KMS-11 (cell line): ENCODE results near the gene ANGPT4.
"Not testable (repeated sequence)": the region's sequence is repeated elsewhere in the genome, so short reads cannot be mapped to it uniquely, and the experiment has no call there.

Experiments
- H2AFZ ChIP-seq: fragments of 200-600 bp; sonication (generic); 2 replicates; pipeline ENCODE4 v1.6.1; 2016; ENCODE audit warnings: antibody characterized with exemption, mixed run types, low read depth
- H3K27ac ChIP-seq: fragments of 200-600 bp; sonication (generic); 2 replicates; pipeline ENCODE4 v1.6.1; 2016; ENCODE audit warnings: mild to moderate bottlenecking, mixed run types
- H3K27me3 ChIP-seq: fragments of 200-600 bp; sonication (generic); 2 replicates; pipeline ENCODE4 v1.6.1; 2017; ENCODE audit warnings: mild to moderate bottlenecking, low read depth, mixed run types, moderate library complexity; ENCODE audit not compliant: insufficient read depth
- H3K36me3 ChIP-seq: fragments of 200-600 bp; sonication (generic); 2 replicates; pipeline ENCODE4 v1.6.1; 2017; ENCODE audit warnings: mild to moderate bottlenecking, mixed run types; ENCODE audit not compliant: insufficient read depth
- H3K4me1 ChIP-seq: fragments of 200-600 bp; sonication (generic); 2 replicates; pipeline ENCODE4 v1.6.1; 2016; ENCODE audit warnings: mild to moderate bottlenecking, low read depth, mixed run types; ENCODE audit not compliant: poor library complexity, severe bottlenecking
- H3K4me2 ChIP-seq: fragments of 200-600 bp; sonication (generic); 2 replicates; pipeline ENCODE4 v1.7.0; 2016; ENCODE audit warnings: mild to moderate bottlenecking, mixed run types
- H3K4me3 ChIP-seq: fragments of 200-600 bp; sonication (generic); IDR thresholded peaks from 2 replicates; pipeline ENCODE4 v1.6.1; 2017; ENCODE audit warnings: low read depth, low read length, mixed read lengths; ENCODE audit not compliant: insufficient read depth
- H3K79me2 ChIP-seq: fragments of 200-600 bp; sonication (generic); 2 replicates; pipeline ENCODE4 v1.6.1; 2016; ENCODE audit warnings: low read depth, mixed run types; ENCODE audit not compliant: insufficient read depth
- H3K9ac ChIP-seq: fragments of 200-600 bp; sonication (generic); 2 replicates; pipeline ENCODE4 v1.6.1; 2016; ENCODE audit warnings: mild to moderate bottlenecking, mixed run types
- H4K20me1 ChIP-seq: fragments of 200-600 bp; sonication (generic); 2 replicates; pipeline ENCODE4 v1.6.1; 2016; ENCODE audit warnings: mild to moderate bottlenecking, mixed run types; ENCODE audit not compliant: insufficient read depth
- TF ChIP-seq, protein P1 (sequence below): fragments of 200-600 bp; sonication (generic); conservative IDR thresholded peaks from 2 replicates; pipeline ENCODE4 v1.6.1; 2017; ENCODE audit warnings: low read depth, mild to moderate bottlenecking, antibody characterized with exemption, low read length, moderate library complexity, mixed read lengths

Gene ANGPT4

DNA sequence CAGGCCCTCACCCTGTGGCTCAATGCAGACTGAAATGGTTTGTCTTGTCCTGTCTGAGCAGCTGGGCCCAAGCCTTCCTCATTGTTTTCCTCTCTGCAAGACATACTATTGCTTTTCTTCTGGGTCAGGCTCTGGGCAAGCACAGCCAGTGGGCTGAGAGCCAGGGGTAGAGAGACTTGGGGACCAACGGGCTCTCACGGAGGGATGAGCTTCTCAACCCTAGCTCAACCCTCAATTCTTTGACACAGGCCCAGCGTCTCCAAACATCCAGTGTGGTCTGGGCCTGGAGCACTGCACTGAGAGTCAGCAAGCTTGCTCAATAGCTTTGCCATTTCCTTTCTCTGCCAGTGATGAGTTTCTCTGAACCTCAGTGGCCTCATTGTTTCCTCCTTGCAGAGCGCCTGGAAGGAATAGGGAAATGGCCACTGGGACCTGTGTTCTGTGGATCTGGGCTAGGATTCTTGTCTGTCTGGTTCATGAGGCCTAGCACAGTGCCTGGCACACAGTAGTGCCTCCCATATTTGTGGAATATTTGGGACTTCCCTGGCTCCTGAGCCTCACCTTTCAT lies 9.3 kb downstream of the ANGPT4 start:
- H3K4me1 ChIP-seq = no peaks in the 10 kb centered on the region

DNA sequence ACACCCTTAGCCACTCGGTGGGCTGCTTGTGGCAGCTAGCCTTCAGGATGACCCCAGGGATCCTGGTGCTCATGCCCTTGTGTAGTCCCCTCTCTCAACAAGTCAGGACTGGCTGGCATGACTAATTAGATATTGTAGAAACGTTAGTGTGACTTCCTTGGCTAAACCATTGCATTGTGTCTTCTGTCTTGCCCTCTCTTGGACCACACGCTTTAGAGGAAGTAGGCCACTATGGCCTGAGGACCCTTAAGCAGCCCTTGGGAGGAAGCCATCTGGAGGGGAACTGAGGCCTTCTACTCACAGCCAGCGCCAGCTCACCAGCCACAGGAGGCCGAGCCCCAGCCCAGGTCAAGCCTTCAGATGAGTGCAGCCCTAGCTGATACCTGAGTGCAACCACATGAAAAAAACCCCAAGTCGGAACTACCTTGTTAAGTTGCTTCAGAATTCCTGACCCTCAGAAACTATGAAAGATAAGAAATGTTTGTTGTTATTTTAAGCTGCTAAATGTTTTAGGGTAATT lies 10.1 kb downstream of the ANGPT4 start:
- H3K36me3 ChIP-seq = no peaks in the 10 kb centered on the region
- no peak overlapping the region for H3K27ac ChIP-seq
- TF ChIP-seq, protein P1, sequence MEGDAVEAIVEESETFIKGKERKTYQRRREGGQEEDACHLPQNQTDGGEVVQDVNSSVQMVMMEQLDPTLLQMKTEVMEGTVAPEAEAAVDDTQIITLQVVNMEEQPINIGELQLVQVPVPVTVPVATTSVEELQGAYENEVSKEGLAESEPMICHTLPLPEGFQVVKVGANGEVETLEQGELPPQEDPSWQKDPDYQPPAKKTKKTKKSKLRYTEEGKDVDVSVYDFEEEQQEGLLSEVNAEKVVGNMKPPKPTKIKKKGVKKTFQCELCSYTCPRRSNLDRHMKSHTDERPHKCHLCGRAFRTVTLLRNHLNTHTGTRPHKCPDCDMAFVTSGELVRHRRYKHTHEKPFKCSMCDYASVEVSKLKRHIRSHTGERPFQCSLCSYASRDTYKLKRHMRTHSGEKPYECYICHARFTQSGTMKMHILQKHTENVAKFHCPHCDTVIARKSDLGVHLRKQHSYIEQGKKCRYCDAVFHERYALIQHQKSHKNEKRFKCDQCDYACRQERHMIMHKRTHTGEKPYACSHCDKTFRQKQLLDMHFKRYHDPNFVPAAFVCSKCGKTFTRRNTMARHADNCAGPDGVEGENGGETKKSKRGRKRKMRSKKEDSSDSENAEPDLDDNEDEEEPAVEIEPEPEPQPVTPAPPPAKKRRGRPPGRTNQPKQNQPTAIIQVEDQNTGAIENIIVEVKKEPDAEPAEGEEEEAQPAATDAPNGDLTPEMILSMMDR = no peak
- no peaks in the 10 kb centered on the region for H3K4me1 ChIP-seq
- no peak overlapping the region for H3K4me3 ChIP-seq
- H3K79me2 ChIP-seq = no peaks in the 10 kb centered on the region
- no peak overlapping the region for H3K9ac ChIP-seq
- no peaks in the 10 kb centered on the region for H4K20me1 ChIP-seq
- no peak overlapping the region for H3K4me2 ChIP-seq
- no peak overlapping the region for H2AFZ ChIP-seq
- H3K27me3 ChIP-seq = no peaks in the 10 kb centered on the region

More for the DNA sequence above, 9.3 kb downstream of the ANGPT4 start:
- TF ChIP-seq, protein P1 = no peak
- Histone ChIP-seq H4K20me1 (no peaks in the 10 kb centered on the region), H3K79me2 (no peaks in the 10 kb centered on the region), H3K36me3 (no peaks in the 10 kb centered on the region), H2AFZ (no peak overlapping the region), H3K27me3 (no peaks in the 10 kb centered on the region), H3K27ac (no peak overlapping the region), H3K4me2 (no peak overlapping the region), H3K4me3 (no peak overlapping the region), H3K9ac (no peak overlapping the region)

DNA sequence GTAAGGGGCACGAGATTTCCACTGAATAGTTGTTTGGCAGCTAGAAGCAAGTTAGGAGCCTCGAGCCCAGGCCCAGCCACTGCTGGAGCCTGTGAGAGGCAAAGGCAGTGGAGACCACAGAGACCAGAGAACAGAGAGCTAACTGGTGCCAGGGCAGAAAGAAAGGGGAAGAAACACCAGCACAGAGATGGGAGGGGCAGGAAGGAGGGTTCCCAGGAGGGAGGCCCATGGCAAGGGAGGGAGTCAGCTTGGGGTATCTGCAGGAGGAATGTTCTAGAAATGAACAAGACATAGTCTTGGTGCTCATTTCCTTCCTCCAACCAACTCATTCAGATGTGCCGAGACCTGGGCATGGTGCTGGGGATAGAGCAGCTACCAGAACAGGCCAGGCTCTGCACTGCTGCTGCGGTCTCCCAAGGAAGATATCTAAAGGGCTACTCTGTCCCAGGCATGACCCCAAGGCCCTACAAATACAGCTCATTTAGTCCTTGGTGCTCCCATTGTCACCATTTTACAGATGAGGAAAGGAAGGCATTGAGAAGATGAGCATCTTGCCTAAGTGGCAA lies 10.7 kb downstream of the ANGPT4 start:
- no peaks in the 10 kb centered on the region for H3K79me2 ChIP-seq
- no peaks in the 10 kb centered on the region for H3K27me3 ChIP-seq
- TF ChIP-seq, protein P1 = no peak
- H2AFZ ChIP-seq = no peak overlapping the region
- H3K36me3 ChIP-seq = no peaks in the 10 kb centered on the region
- no peak overlapping the region for H3K9ac ChIP-seq
- no peaks in the 10 kb centered on the region for H3K4me1 ChIP-seq
- no peak overlapping the region for H3K27ac ChIP-seq
- no peaks in the 10 kb centered on the region for H4K20me1 ChIP-seq
- no peak overlapping the region for H3K4me3 ChIP-seq
- H3K4me2 ChIP-seq = no peak overlapping the region

- Histone ChIP-seq H3K36me3 (no peaks in the 10 kb centered on the region), H3K4me1 (no peaks in the 10 kb centered on the region), H4K20me1 (no peaks in the 10 kb centered on the region), H3K4me2 (no peak overlapping the region), H3K27ac (no peak overlapping the region), H3K4me3 (no peak overlapping the region), H2AFZ (no peak overlapping the region), H3K79me2 (no peaks in the 10 kb centered on the region), H3K27me3 (no peaks in the 10 kb centered on the region), H3K9ac (no peak overlapping the region)
- TF ChIP-seq, protein P1 = no peak
Measured at GRCh38 chr20:904039-904545, 12.0 kb downstream of the ANGPT4 start.

DNA sequence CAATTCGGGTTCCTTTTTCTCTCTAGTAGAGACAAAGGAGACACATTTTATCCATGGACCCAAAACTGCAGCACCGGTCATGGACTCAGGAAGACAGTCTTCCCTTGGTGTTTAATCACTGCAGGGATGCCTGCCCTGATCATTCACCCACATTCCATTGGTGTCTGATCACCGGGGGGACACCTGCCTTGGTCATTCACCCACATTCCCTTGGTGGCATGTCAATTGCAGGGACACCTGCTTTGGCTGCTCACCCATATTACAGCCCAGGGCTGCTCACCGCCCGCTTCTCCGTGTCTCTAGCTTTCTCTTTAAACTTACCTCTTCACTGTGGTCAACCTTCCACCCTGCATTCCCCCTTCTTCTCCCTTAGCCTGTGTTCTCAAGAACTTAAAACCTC lies 18.7 kb downstream of the ANGPT4 start:
- not testable (repeated sequence) for H3K4me3 ChIP-seq, H4K20me1 ChIP-seq, H3K27ac ChIP-seq, H3K9ac ChIP-seq, H2AFZ ChIP-seq, H3K4me2 ChIP-seq, H3K79me2 ChIP-seq, H3K4me1 ChIP-seq, H3K36me3 ChIP-seq, H3K27me3 ChIP-seq
